WI38 (cell line): ENCODE data around the gene PLA2G4D.

Source experiments
- H3K4me3 ChIP-seq: 2 replicates; pipeline ENCODE4 v1.5.1; 2011; ENCODE audit warnings: low read depth, mild to moderate bottlenecking, control low read depth, low read length
- TF ChIP-seq, protein P1 (sequence below): IDR thresholded peaks from 2 replicates; pipeline ENCODE4 v1.5.1; 2012; ENCODE audit warnings: low read depth, mild to moderate bottlenecking, control low read depth, low read length

Gene PLA2G4D

DNA sequence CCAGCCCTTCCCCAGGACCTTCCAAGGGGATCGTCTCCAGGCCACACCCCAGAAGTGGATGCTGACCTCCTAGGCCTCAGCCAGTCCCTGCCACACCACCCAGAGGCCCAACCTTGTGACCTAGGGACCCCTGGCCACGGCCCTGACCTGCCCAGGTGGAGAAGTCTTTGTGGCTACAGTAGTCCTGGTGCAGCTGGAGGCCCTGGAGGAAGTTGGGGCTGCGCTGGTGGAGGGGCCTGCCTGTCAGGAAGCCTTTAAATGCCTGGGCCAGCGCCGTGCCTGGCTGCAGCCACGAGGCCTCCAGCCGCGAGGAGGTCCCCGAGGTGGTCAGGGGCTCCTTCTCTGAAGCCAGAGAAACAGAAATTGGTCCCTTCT, 23.4 kb downstream of the PLA2G4D start:
- no peak overlapping the region for H3K4me3 ChIP-seq
- TF ChIP-seq, protein P1, sequence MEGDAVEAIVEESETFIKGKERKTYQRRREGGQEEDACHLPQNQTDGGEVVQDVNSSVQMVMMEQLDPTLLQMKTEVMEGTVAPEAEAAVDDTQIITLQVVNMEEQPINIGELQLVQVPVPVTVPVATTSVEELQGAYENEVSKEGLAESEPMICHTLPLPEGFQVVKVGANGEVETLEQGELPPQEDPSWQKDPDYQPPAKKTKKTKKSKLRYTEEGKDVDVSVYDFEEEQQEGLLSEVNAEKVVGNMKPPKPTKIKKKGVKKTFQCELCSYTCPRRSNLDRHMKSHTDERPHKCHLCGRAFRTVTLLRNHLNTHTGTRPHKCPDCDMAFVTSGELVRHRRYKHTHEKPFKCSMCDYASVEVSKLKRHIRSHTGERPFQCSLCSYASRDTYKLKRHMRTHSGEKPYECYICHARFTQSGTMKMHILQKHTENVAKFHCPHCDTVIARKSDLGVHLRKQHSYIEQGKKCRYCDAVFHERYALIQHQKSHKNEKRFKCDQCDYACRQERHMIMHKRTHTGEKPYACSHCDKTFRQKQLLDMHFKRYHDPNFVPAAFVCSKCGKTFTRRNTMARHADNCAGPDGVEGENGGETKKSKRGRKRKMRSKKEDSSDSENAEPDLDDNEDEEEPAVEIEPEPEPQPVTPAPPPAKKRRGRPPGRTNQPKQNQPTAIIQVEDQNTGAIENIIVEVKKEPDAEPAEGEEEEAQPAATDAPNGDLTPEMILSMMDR, result no peak

DNA sequence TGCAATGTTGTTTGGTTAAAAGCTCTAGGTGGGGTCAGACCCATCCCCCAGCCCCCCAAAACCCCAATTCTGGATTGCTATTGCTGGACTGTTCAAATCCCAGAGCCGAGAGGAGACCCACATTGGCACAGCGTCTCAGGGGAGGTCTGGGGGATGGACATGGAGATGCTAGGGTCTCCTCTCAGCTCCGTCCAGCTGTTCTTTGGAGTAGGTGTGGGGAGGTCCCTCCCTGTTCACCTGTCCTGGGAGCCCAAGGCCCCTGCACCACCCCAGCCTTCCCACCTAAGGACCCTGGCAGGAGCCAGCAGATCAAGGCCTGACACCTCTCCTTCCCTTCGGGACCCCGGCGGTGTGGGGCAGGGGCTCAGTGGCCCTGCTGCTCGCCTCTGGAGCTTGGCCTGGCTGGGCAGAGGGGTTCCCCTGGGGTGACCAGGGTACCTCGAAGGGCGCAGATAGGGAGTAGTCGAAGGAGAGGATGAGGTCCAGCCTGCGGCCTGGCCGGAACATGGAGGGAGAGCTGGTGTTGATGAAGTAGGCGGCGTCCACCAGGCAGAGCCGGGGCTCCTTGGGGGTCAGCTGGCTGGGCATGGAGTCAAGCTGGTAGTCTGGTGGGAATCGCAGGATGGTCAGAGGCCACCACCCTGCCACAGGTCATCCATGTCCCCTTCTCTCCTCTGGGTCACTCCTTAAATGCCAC, 23.9 kb downstream of the PLA2G4D start:
- TF ChIP-seq, protein P1, result no peak
- no peak overlapping the region for H3K4me3 ChIP-seq

DNA sequence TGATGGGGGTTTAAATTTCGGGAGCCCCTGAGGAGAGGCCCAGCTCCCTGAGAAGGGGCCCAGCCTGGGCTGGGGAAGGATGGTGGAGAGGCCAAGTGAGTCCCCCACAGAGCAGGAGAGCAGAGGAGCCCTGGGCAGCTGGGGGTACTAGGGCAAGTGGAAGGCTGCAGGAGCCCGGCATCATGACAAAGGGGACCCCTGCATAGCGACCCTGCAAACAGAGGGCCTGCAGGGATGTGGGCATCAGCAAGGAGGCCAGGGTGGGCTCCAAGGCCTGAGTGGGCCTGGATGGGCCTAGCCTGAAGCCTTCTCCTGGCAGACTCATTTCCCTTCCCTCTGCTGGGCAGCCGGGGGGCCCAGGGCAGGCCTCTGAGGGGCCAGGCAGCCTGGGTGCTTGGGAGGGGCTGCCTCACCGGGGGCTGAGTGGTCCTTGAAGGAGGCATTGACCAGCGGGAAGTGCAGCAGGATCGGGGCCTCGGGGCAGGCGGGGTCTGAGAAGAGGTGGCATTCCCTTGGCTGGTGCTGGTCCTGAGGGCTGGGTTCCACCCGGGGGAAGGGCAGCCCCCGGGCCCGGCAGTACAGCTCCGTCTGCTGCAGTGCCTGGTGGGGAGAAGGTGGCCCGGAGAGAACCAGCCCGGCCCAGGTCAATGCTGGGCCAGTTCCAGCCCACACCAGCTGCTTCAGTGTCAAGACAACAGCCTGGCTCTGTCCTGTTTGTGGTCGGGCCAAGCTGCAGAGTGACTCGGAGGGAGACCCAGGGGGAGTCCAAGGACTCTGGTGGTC, 24.7 kb downstream of the PLA2G4D start:
- no peak overlapping the region for H3K4me3 ChIP-seq
- TF ChIP-seq, protein P1, result no peak

DNA sequence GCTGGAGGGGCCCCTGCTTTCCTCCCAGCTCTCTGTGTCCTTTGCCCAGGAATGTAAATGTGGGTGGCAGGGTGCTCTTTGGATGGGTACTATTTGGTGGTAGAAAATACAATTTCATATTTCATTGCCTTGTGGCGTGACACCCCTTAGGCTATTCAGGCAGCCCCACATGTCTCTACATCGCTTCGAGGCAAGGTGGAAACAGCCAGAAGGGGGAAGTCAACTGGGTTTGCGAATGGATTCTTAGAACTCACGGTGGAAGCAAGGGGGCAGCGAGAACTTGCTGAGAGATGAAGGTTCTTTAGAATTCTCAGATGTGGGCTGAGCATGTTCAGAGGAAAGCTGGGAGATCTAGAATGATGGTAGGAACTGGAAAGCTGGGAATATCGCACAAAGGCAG, 25.3 kb downstream of the PLA2G4D start:
- no peak overlapping the region for H3K4me3 ChIP-seq
- TF ChIP-seq, protein P1, result no peak

DNA sequence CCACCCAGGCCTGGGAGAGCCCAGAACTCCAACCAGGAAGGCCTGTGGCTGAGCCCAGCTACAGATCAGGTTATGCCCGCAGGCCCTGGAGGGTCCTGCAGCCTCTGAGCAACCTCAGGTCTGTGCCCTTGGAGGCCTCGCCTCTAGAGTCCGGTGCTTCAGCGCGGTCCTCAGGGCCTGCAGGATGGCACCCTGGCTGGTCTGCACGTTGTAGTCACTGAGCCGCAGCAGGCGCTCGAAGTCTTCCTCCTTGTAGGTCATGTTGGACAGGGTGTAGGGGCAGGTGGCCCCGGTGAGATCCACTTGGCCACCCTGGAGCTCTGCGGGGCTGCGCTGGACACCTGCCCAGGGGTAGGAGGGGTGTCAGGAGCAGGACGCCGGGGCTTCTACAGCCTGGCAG, 25.8 kb downstream of the PLA2G4D start:
- no peak overlapping the region for H3K4me3 ChIP-seq
- TF ChIP-seq, protein P1, result no peak

DNA sequence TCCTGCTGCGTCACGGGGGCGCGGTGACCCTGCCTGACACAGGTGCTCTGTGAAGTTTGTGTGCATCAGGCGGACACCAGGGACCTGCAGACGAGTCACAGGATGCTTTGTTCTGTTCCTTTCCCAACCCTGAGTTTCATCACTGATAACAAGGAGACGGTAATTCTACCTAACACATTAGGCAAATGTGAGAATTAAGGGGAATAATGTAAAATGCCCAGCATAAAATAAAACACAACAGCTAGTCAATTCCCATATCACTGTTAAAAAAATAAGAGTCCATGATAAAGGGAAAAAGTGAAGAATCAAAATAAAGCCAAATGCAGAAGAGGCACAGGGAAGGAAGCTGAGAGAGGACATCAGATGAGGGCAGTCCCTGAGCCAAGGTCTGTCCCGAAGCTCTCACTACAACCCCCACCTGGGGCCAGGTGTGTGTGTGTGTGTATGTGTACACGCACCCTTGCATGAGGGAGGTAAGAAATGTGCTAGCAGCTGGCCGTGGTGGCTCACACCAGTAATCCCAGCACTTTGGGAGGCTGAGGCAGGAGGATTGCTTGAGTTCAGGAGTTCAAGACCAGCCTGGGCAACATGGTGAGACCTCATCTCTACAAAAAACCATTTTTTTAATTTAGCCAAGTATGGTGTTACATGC, 27.5 kb downstream of the PLA2G4D start:
- no peak overlapping the region for H3K4me3 ChIP-seq
- TF ChIP-seq, protein P1, result no peak

DNA sequence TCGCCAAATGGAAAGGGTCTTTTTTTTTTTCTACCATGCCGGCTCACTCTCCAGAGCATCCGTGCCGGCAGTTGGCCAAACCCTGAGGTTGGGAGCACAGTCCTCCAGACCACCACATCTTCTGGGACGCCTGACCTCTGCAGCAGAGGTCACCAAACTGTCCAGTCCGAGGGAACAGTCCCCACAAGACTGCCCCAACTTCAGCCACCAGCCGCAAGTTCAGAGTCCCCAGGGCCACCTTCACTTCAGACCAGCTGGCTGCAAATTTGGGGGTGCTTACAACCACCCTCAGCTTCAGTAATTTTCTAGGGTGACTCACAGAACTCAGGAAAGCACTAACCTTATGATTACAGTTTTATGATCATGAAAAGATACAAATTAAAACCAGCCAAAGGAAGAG, 28.9 kb downstream of the PLA2G4D start:
- H3K4me3 ChIP-seq, result no peak overlapping the region
- TF ChIP-seq, protein P1, result no peak
